SKM-1 treated with dmso at 0.1 percent for 144 hours (cell line): ENCODE measurements around the gene KIN.
"Not testable (repeated sequence)": the region's sequence is repeated elsewhere in the genome, so short reads cannot be mapped to it uniquely, and the experiment has no call there.

Experiments used
- DNase-seq: peaks from one replicate; lab custom pipeline; 2025; ENCODE audit not compliant: unreplicated experiment; lab: John Stamatoyannopoulos, UW

KIN gene, protein sequence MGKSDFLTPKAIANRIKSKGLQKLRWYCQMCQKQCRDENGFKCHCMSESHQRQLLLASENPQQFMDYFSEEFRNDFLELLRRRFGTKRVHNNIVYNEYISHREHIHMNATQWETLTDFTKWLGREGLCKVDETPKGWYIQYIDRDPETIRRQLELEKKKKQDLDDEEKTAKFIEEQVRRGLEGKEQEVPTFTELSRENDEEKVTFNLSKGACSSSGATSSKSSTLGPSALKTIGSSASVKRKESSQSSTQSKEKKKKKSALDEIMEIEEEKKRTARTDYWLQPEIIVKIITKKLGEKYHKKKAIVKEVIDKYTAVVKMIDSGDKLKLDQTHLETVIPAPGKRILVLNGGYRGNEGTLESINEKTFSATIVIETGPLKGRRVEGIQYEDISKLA

DNA sequence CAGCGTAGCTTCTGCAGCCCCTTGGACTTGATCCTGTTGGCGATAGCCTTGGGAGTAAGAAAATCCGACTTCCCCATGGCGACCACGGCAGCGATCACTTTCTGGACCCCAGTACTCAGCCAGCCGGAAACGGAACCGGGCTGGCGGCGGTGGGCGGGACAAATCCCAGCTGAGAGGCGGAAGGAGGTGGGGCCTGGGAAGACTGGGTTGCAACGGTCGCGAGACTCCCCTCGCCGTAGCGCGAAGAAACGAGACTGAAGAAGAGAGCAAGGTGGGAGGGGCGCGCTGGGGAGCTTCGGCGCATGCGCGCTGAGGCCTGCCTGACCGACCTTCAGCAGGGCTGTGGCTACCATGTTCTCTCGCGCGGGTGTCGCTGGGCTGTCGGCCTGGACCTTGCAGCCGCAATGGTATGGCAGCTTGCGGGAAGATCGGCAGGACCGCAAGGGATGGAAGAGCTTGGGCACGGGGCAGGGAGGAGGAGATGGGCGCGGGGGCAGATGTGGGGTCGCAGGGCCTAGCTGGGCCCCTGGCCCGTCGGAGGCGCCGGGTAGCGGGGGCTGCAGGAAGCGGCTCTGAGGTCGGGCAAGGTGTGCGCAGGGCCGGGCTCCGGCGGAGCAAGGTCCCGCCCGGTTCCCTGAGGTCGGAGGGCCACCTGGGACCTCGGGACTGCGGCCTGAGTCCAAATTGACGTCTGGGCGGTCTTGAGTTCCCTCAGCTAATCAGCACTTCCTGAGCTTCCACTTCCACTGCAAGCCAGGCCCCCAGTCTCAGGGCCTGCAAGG, at the start of gene KIN, which contains the start of gene ATP5F1C:
KIN (minus strand) TSS at position 137 of the 782 bp plus-strand sequence; CDS start at position 77, 60 bp downstream.
ATP5F1C (plus strand) TSS at position 321 of the 782 bp plus-strand sequence; CDS start at position 352, 31 bp downstream.
- peak; percentile 81 for DNase-seq

DNA sequence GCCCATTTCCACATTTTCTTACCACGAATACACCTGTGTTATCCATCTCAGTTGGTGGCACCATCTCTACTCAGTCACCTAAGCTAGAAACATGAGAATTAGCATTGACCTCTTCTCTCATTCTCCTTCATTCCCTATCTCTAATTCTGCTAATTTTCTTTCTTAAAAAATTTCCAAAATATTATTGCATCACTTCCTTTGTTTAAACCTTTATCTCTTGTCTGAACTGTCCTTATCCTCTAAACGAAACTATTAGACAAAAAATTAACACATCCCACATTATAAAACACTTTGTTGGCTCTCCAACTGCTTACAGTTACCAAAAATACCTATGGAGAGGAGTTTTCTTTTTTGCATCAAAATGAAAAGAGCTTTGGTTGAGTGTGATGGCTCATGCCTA, 48.8 kb upstream of the KIN start:
- DNase-seq, result no peak

DNA sequence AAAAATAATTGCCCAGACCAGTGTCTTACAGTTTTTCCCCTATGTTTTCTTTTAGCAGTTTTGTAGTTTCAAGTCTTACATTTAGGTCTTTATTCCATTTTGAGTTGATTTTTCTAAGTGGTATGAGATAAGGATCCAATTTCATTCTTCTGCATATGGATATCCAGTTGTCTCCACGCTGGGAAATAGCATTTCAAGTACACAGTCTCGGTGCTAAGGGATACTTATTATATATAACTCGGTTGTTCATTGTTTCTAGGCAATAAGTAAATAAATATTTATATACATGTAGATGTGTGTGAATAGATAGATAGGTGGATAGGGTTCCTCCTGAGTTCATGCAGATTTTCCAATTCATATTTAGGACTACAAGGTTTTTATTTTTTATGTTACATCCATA, 46.5 kb upstream of the KIN start:
- no peak for DNase-seq

GRCh38 chr10:7833210-7833609, 45.4 kb upstream of the KIN start:
- DNase-seq, result no peak

- DNase-seq, result no peak
These were observed 44.3 kb upstream of the KIN start for GRCh38 chr10:7832060-7832459.

DNA sequence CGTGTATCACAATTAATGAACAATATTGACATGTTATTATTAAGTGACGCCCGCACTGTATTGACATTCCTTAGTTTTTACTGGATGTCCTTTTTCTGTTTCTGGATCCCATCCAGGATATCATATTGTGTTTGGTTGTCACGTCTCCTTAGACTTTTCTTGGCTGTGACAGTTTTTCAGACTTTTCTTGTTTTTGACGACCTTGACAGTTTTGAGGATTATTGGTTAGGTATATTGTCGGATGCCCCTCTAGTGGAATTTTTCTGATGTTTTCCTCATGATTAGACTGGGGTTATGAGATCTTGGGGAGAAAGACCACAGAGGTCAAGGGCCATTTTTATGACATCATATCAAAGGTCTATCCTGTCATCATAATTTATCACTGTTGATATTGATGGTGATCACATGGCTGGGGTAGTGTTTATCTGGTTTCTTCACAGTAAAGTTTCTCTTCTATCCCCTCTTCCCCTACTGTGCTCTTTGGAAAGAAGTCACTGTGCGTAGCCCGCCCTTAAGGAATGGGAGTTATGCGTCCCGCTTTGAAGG, 41.6 kb upstream of the KIN start:
- DNase-seq, result no peak

DNA sequence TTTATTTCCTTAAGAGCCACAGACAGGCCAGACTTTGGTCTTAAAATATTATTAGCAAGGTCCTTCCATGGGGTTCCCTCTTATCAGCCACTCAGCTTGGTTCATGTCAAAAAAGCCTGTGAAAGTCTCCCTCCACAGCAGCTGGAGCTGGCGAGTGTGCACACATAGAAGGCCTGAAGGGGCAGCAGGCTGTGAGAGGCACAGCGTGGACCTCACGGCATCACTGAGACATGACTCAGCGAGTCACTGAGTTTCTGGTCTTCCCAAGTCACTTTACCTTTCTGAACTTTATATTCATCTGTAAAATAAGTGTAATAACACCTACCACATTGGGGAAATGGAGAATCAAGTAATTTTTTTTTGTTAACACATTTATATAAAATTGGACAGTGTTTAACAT, 39.2 kb upstream of the KIN start:
- DNase-seq, result no peak

GRCh38 chr10:7824251-7824650, 36.5 kb upstream of the KIN start:
- no peak for DNase-seq

DNA sequence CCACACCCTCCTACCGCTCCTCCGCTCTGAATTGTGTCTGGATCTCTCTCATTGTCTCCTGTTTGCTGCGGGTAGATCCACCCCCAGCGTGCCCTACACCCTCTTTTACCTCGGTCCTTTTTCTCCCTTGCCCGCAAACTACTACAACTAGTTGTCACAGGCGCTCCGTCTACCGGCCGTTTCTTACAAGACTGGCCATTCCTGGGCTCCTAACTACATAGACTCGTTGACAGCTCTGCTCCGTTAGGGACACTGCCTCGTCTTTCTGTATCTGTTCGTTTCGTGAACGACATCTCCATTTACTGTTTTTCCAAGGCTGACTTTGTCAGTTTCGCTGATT, 31.3 kb upstream of the KIN start:
- peak; percentile 5 for DNase-seq

DNA sequence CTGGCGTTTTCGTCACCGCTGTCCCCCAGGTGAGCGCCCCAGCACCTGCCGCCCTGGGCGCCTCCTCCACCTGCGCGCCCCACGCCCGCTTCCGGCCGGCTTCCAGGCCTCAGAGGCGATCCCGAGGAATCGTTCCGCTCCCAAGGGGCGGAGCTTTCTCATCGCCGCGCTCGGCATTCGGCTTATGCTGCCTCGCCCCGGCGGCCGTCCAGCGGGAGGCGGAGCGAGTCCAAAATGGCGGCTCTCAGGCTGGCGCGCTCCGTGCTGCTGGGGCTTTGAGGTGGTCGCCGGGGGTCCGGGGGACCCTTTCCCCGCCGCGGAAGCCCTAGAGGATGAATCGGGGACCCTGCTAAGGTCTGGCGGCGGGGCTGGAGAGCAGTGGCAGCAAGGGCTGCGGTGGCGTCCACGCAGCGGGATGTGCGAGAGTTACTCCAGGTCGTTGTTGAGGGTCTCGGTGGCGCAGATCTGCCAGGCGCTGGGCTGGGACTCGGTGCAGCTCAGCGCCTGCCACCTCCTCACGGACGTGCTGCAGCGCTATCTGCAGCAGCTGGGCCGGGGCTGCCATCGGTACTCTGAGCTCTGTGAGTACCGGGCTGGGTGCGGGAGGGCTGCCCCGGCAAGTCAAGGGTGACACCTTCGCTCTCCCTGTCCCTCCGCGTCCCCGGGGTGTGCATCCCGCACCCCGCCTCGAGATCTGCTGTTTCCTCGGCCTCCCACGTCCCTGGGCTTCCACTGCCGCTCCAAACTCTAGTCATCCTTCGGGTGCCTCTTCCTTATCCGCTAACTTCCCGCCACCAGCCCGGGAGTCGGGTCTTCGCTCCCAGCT, 30.7 kb upstream of the KIN start, which contains the start of gene TAF3:
TAF3 (plus strand) TSS at position 211 of the 826 bp plus-strand sequence; CDS start at position 416, 205 bp downstream.
- peak; percentile 53 for DNase-seq

GRCh38 chr10:7817984-7818294, 30.1 kb upstream of the KIN start:
- no peak for DNase-seq

DNA sequence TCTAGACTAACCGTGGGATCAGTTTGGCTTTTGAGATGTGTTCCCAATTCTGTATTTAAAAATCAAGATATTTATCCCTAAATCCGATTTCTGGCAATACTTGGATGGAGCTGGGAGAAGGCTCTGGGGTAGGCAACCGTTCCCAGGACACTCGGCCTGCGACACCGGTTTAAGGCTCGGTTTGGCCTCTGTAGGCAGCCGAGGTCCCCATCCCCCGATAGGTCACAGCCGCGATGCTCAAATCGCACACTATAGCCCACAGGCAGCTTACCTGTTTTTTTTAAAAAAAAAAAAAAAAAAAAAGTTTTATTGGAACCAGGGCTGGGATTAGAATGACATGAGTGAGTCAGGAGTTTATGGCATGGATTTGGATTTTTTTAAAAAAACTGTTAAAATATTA, 29.8 kb upstream of the KIN start:
- no peak for DNase-seq

- no peak for DNase-seq
These were observed 25.7 kb upstream of the KIN start for GRCh38 chr10:7813481-7813880.

- not testable (repeated sequence) for DNase-seq
These were observed 23.9 kb upstream of the KIN start for GRCh38 chr10:7811743-7812142.

DNA sequence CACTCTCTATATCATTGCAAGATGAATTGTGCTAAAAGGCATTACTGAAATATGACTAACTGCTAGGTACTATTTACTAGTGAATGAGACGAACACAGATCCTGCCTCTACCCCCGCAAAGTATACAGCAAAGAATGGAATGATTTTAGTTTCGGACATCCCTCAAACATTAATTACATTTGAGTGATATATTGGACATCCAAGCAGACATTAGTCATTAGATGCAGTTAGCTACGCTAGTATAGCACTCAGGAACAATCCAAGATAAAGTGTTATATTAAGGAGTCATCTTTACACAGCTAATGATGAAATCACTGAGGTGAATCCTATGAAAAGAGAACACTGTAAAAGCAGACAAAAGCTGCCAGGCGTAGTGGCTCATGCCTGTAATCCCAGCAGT, 23.2 kb upstream of the KIN start:
- DNase-seq, result no peak

GRCh38 chr10:7810443-7810842, 22.6 kb upstream of the KIN start:
- DNase-seq, result no peak

GRCh38 chr10:7808686-7809267, 21.0 kb upstream of the KIN start:
- DNase-seq, result no peak

DNA sequence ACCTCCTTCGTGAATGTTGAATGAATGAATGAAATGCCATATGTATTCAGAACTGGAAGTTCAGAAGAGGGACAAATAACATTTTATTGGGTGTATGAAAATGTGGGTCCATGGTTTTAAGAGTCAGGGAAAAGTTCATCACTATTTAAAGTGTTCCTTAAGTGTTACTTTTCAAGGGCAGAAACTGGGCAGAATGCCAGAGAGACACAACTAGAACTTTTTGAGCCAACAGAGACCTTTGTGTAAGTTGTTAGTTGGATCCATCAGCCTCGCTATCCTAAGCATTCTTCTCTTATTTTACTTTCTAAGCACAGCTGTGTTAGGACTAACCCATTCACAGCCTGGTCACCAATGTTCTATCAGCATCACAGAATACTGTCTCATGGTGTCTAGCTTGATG, 16.9 kb upstream of the KIN start:
- no peak for DNase-seq

- DNase-seq, result no peak
These were observed 16.4 kb upstream of the KIN start for GRCh38 chr10:7804216-7804615.

GRCh38 chr10:7802606-7803005, 14.8 kb upstream of the KIN start:
- DNase-seq, result no peak

- DNase-seq, result no peak
These were observed 9.8 kb upstream of the KIN start for GRCh38 chr10:7797582-7797981.
